OCI-LY3 (cell line): ENCODE results near the gene ARHGEF4.

Source experiments
- H2AFZ ChIP-seq: fragments of 200-600, 300-600 bp; shearing (Covaris generic); 2 replicates; pipeline ENCODE4 v1.6.0; 2014; ENCODE audit warnings: antibody characterized with exemption, low read depth, low read length
- H3K27ac ChIP-seq: fragments of 200-600, 300-600 bp; sonication (generic); 2 replicates; pipeline ENCODE4 v1.5.1; 2014; ENCODE audit warnings: mild to moderate bottlenecking, low read length, moderate library complexity, mixed read lengths
- H3K27me3 ChIP-seq: fragments of 200-600, 300-600 bp; sonication (generic); 2 replicates; pipeline ENCODE4 v1.6.1; 2014; ENCODE audit warnings: low read depth, low read length, mixed read lengths
- H3K36me3 ChIP-seq: fragments of 200-600, 300-600 bp; sonication (generic); replicated peaks from 2 replicates; pipeline ENCODE3; 2014; ENCODE audit warnings: low read depth, low read length, mixed read lengths
- H3K4me1 ChIP-seq: fragments of 300-600, 200-600 bp; sonication (generic); 2 replicates; pipeline ENCODE4 v1.6.1; 2014; ENCODE audit warnings: low read length, mixed read lengths
- H3K4me2 ChIP-seq: fragments of 200-600, 300-600 bp; sonication (generic); 2 replicates; pipeline ENCODE4 v1.6.1; 2014; ENCODE audit warnings: low read length, mixed read lengths
- H3K4me3 ChIP-seq: fragments of 300-600, 200-600 bp; sonication (generic); 2 replicates; pipeline ENCODE4 v1.5.1; 2014; ENCODE audit warnings: antibody characterized with exemption, mild to moderate bottlenecking, low read length, moderate library complexity
- H3K79me2 ChIP-seq: fragments of 300-600, 200-600 bp; shearing (Covaris generic); 2 replicates; pipeline ENCODE4 v1.6.1; 2014; ENCODE audit warnings: mild to moderate bottlenecking, low read length, mixed read lengths
- H3K9ac ChIP-seq: fragments of 300-600, 200-600 bp; shearing (Covaris generic); 2 replicates; pipeline ENCODE4 v1.6.0; 2014; ENCODE audit warnings: mild to moderate bottlenecking, low read length, moderate library complexity
- H3K9me3 ChIP-seq: fragments of 200-600, 300-600 bp; shearing (Covaris generic); 2 replicates; pipeline ENCODE4 v1.6.1; 2014; ENCODE audit warnings: low read length, mixed read lengths; ENCODE audit not compliant: insufficient read depth
- H4K20me1 ChIP-seq: fragments of 200-600, 300-600 bp; sonication (generic); 2 replicates; pipeline ENCODE4 v1.6.1; 2016; ENCODE audit warnings: low read length, mixed read lengths; ENCODE audit not compliant: insufficient read depth
- EZH2phosphoT487 ChIP-seq: fragments of 200-600 bp; shearing (Covaris generic); IDR thresholded peaks from 2 replicates; pipeline ENCODE4 v1.6.1; 2018; ENCODE audit warnings: antibody characterized with exemption, mixed run types, low read depth
- TF ChIP-seq, protein P1 (sequence below): fragments of 200-600, 300-600 bp; sonication (generic); IDR thresholded peaks from 2 replicates; pipeline ENCODE4 v1.5.1; 2014; ENCODE audit warnings: antibody characterized with exemption, low read length, low read depth

ARHGEF4 gene

GRCh38 chr2:130910931-130911330 is 74.2 kb downstream of the ARHGEF4 start:
- no peaks in the 10 kb centered on the region for H3K79me2 ChIP-seq

DNA sequence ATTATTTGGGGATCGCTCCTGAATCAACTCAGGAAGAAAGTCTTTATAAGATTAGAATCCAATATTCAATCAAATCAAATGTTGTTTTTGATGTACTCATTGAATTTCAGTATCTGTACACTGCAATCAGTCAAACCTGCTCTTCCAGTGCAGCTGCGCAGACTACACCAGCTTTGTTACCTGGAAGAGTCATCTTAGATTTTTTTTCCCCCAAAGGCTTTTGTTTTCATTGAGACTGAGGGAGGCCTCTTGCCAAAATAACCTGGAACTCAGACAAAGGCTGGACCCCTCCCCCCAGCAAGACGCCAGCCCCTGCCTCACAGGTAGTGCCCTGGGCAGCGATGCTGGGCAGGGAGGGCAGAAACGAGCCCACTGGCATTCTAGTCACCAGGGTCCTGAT is 74.8 kb downstream of the ARHGEF4 start:
- H3K27ac ChIP-seq, result no peak overlapping the region
- no peaks in the 10 kb centered on the region for H3K79me2 ChIP-seq
- H2AFZ ChIP-seq, result no peak overlapping the region
- no peaks in the 10 kb centered on the region for H3K9me3 ChIP-seq
- no peak for TF ChIP-seq EZH2phosphoT487
- TF ChIP-seq, protein P1, sequence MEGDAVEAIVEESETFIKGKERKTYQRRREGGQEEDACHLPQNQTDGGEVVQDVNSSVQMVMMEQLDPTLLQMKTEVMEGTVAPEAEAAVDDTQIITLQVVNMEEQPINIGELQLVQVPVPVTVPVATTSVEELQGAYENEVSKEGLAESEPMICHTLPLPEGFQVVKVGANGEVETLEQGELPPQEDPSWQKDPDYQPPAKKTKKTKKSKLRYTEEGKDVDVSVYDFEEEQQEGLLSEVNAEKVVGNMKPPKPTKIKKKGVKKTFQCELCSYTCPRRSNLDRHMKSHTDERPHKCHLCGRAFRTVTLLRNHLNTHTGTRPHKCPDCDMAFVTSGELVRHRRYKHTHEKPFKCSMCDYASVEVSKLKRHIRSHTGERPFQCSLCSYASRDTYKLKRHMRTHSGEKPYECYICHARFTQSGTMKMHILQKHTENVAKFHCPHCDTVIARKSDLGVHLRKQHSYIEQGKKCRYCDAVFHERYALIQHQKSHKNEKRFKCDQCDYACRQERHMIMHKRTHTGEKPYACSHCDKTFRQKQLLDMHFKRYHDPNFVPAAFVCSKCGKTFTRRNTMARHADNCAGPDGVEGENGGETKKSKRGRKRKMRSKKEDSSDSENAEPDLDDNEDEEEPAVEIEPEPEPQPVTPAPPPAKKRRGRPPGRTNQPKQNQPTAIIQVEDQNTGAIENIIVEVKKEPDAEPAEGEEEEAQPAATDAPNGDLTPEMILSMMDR, result no peak
- H3K9ac ChIP-seq, result no peak overlapping the region
- H3K4me1 ChIP-seq, result no peaks in the 10 kb centered on the region
- H3K36me3 ChIP-seq, result no peaks in the 10 kb centered on the region
- no peak overlapping the region for H3K4me2 ChIP-seq
- H4K20me1 ChIP-seq, result no peaks in the 10 kb centered on the region
- no peak overlapping the region for H3K4me3 ChIP-seq
- H3K27me3 ChIP-seq, result no peaks in the 10 kb centered on the region

More at GRCh38 chr2:130910931-130911330, 74.2 kb downstream of the ARHGEF4 start:
- Histone ChIP-seq H3K4me2 (no peak overlapping the region), H3K36me3 (no peaks in the 10 kb centered on the region), H3K27ac (no peak overlapping the region), H3K9me3 (no peaks in the 10 kb centered on the region), H4K20me1 (no peaks in the 10 kb centered on the region), H3K4me3 (no peak overlapping the region), H2AFZ (no peak overlapping the region), H3K27me3 (no peaks in the 10 kb centered on the region), H3K9ac (no peak overlapping the region), H3K4me1 (no peaks in the 10 kb centered on the region)
- TF ChIP-seq, protein P1, result no peak
- TF ChIP-seq EZH2phosphoT487, result no peak

- Histone ChIP-seq H3K79me2 (no peaks in the 10 kb centered on the region), H3K27me3 (no peaks in the 10 kb centered on the region), H3K36me3 (no peaks in the 10 kb centered on the region), H3K27ac (no peak overlapping the region), H2AFZ (no peak overlapping the region), H3K4me3 (no peak overlapping the region), H3K4me2 (no peak overlapping the region), H3K9ac (no peak overlapping the region), H3K9me3 (no peaks in the 10 kb centered on the region), H4K20me1 (no peaks in the 10 kb centered on the region), H3K4me1 (no peaks in the 10 kb centered on the region)
- TF ChIP-seq EZH2phosphoT487, result no peak
- TF ChIP-seq, protein P1, result no peak
Observed at GRCh38 chr2:130911996-130912395, 75.3 kb downstream of the ARHGEF4 start.

GRCh38 chr2:130912471-130912870 is 75.8 kb downstream of the ARHGEF4 start:
- TF ChIP-seq EZH2phosphoT487, result no peak
- H3K27ac ChIP-seq, result no peak overlapping the region
- H3K79me2 ChIP-seq, result no peaks in the 10 kb centered on the region
- H3K9ac ChIP-seq, result no peak overlapping the region
- H3K4me1 ChIP-seq, result no peaks in the 10 kb centered on the region
- no peaks in the 10 kb centered on the region for H3K27me3 ChIP-seq
- H4K20me1 ChIP-seq, result no peaks in the 10 kb centered on the region
- no peak overlapping the region for H3K4me3 ChIP-seq
- H3K4me2 ChIP-seq, result no peak overlapping the region
- H2AFZ ChIP-seq, result no peak overlapping the region
- H3K36me3 ChIP-seq, result no peaks in the 10 kb centered on the region
- H3K9me3 ChIP-seq, result no peaks in the 10 kb centered on the region

GRCh38 chr2:130913891-130914290 is 77.2 kb downstream of the ARHGEF4 start:
- Histone ChIP-seq H3K27me3 (no peaks in the 10 kb centered on the region), H3K9ac (no peak overlapping the region), H3K4me1 (no peaks in the 10 kb centered on the region), H3K27ac (no peak overlapping the region), H3K79me2 (no peaks in the 10 kb centered on the region), H3K4me2 (no peak overlapping the region), H3K9me3 (no peaks in the 10 kb centered on the region), H3K4me3 (no peak overlapping the region), H3K36me3 (no peaks in the 10 kb centered on the region), H4K20me1 (no peaks in the 10 kb centered on the region), H2AFZ (no peak overlapping the region)
- TF ChIP-seq EZH2phosphoT487, result no peak
- TF ChIP-seq, protein P1, result no peak
